Endodermal cell (in vitro differentiated cells): ENCODE results near the gene CDC40. TPM values are rescaled to one million over a fixed set of nuclear protein-coding genes. Genes with fewer than 3 reads are reported as not detected.
A peak's percentile ranks its signal among the peaks of the same experiment; 100 is the strongest.

ENCODE experiments used
- DNase-seq: peaks from one replicate; pipeline ENCODE4 v3.0.0-alpha.2; 2017
- H3K27ac ChIP-seq: 2 replicates; pipeline ENCODE4 v1.5.1; 2013; ENCODE audit warnings: mild to moderate bottlenecking, low read depth, low read length, moderate library complexity
- H3K27me3 ChIP-seq: 2 replicates; pipeline ENCODE4 v1.6.1; 2013; ENCODE audit warnings: mild to moderate bottlenecking, low read length, moderate library complexity; ENCODE audit not compliant: insufficient read depth, control insufficient read depth, poor library complexity, severe bottlenecking
- H3K36me3 ChIP-seq: 2 replicates; pipeline ENCODE4 v1.7.0; 2013; ENCODE audit warnings: mild to moderate bottlenecking, low read length, moderate library complexity; ENCODE audit not compliant: control insufficient read depth, insufficient read depth
- H3K4me1 ChIP-seq: one replicate; pipeline ENCODE4 v1.7.0; 2013; ENCODE audit warnings: low read length; ENCODE audit not compliant: control insufficient read depth, insufficient read depth
- H3K4me3 ChIP-seq: 2 replicates; pipeline ENCODE4 v1.5.1; 2013; ENCODE audit warnings: mild to moderate bottlenecking, low read length, moderate library complexity
- H3K9ac ChIP-seq: 2 replicates; pipeline ENCODE4 v1.6.1; 2013; ENCODE audit warnings: mild to moderate bottlenecking, low read length, moderate library complexity; ENCODE audit not compliant: poor library complexity, severe bottlenecking; ENCODE audit errors: extremely low read depth
- H3K9me3 ChIP-seq: 2 replicates; pipeline ENCODE4 v1.6.1; 2013; ENCODE audit warnings: mild to moderate bottlenecking, low read length, moderate library complexity; ENCODE audit not compliant: control insufficient read depth
- H3K27ac Mint-ChIP-seq: 2 replicates; pipeline ENCODE4 v1.8.0; 2020; ENCODE audit warnings: mixed read lengths
- H3K27me3 Mint-ChIP-seq: 2 replicates; pipeline ENCODE4 v1.8.0; 2021; ENCODE audit warnings: mild to moderate bottlenecking, mixed read lengths; ENCODE audit not compliant: insufficient read depth
- H3K36me3 Mint-ChIP-seq: 2 replicates; pipeline ENCODE4 v1.8.0; 2020; ENCODE audit warnings: low read depth, mixed read lengths
- H3K4me1 Mint-ChIP-seq: 2 replicates; pipeline ENCODE4 v1.8.0; 2020; ENCODE audit warnings: mixed read lengths
- H3K4me3 Mint-ChIP-seq: 2 replicates; pipeline ENCODE4 v1.8.0; 2020; ENCODE audit warnings: mild to moderate bottlenecking, moderate library complexity, mixed read lengths
- H3K9me3 Mint-ChIP-seq: 2 replicates; pipeline ENCODE4 v1.8.0; 2020; ENCODE audit warnings: mild to moderate bottlenecking, mixed read lengths
- WGBS, 2 experiments: methylation state at CpG; one replicate each; pipeline versions ENCODE4 v1.1.5 to v1.1.7; 2013; ENCODE audit warnings: missing lambda C conversion rate in 2 of 2, mixed read lengths in 1 of 2; ENCODE audit not compliant: insufficient coverage in 1 of 2, insufficient read length in 1 of 2; 5-methylcytosine and 5-hydroxymethylcytosine counted together
- total RNA-seq, 2 donors: library from RNA; stranded (reverse); fragmentation: NEBNext Ultra II Directional in 1 of 2; extraction: Animal tissue kit (Norgen Biotek cat#: 25700) in 1 of 2; gene quantifications; 2 replicates in 1 of 2; 3 replicates in 1 of 2; pipeline ENCODE4 v1.2.1, GENCODE V29; 2021
- TF ChIP-seq, protein P1 (sequence below): fragments of 200-600 bp; sonication (generic); conservative IDR thresholded peaks from 2 replicates; pipeline ENCODE4 v1.5.0; 2021; ENCODE audit warnings: antibody characterized with exemption, mild to moderate bottlenecking

CDC40 gene
- total RNA-seq, 2 donors from 2014 or later, result 25.7 to 26.8 TPM

DNA sequence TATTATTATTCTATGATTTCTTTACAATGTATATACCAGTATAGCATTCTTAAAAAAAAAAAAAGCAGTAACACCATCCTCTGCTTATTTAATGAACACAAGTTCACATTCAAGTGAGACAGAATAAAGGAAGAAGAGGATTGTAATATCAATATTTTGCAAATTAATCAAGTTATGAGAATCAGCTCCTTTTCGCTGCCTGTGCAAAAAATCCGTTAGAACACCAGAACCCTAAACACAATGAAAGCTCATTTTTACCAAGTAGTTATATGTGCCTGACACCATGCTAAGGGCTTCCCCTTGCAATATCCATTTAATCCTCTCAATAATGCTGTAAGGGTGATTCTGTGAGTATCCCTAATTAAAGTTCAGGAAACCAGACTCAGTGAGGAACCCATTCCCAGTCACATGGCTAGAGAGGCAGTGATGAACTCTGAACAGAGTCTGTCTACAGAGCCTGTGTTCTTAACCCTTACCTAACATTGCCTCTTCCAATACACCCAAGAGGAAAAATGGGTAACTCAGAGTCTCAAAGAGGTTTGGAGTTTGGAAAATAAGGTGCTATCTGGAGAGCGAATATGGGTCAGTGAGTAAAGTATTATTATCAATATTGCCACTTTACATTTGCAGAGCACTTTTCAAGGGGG lies 66.8 kb downstream of the CDC40 start:
- Histone ChIP-seq H3K9me3 (no peaks in the 10 kb centered on the region), H3K4me1 (no peaks in the 10 kb centered on the region), H3K9ac (no peak overlapping the region), H3K36me3 (no peaks in the 10 kb centered on the region), H3K4me3 (no peak overlapping the region), H3K27ac (no peak overlapping the region), H3K27me3 (no peaks in the 10 kb centered on the region)
- no peak for DNase-seq
- Mint-ChIP-seq H3K9me3 (peaks cover 3% of the 10 kb centered on the region), H3K27ac (no peak overlapping the region), H3K36me3 (no peaks in the 10 kb centered on the region), H3K4me3 (no peak overlapping the region), H3K27me3 (peaks cover 1% of the 10 kb centered on the region), H3K4me1 (peaks cover 3% of the 10 kb centered on the region)
- 91% methylated on average over 3 of the region's 3 CpGs; no CpG with 5 or more reads in 1 of the 2 experiments for WGBS, 2 experiments
- TF ChIP-seq, protein P1, sequence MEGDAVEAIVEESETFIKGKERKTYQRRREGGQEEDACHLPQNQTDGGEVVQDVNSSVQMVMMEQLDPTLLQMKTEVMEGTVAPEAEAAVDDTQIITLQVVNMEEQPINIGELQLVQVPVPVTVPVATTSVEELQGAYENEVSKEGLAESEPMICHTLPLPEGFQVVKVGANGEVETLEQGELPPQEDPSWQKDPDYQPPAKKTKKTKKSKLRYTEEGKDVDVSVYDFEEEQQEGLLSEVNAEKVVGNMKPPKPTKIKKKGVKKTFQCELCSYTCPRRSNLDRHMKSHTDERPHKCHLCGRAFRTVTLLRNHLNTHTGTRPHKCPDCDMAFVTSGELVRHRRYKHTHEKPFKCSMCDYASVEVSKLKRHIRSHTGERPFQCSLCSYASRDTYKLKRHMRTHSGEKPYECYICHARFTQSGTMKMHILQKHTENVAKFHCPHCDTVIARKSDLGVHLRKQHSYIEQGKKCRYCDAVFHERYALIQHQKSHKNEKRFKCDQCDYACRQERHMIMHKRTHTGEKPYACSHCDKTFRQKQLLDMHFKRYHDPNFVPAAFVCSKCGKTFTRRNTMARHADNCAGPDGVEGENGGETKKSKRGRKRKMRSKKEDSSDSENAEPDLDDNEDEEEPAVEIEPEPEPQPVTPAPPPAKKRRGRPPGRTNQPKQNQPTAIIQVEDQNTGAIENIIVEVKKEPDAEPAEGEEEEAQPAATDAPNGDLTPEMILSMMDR, result no peak

DNA sequence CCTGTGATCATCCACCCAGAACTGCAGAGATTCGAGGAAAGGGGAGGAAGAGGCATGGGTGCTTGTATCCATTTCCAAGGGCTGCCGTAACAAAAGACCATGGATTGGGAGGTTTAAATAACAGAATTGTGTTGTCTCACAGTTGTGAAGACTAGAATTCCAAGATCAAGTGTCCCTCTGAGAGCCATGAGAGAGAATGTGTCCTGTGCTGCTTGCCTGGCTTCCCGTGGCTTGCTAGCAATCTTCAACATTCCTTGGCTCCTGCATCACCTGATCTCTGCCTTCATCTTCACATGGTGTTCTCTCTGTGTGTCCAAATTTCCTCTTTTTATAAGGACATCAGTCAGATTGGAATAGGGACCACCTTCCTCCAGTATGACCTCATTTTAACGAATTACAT lies 69.8 kb downstream of the CDC40 start:
- TF ChIP-seq, protein P1, result no peak
- peaks cover 3% of the 10 kb centered on the region for H3K4me1 Mint-ChIP-seq
- H3K27ac Mint-ChIP-seq, result no peak overlapping the region
- H3K36me3 Mint-ChIP-seq, result no peaks in the 10 kb centered on the region
- DNase-seq, result peak; percentile 50
- H3K27me3 ChIP-seq, result no peaks in the 10 kb centered on the region
- no peak overlapping the region for H3K4me3 ChIP-seq
- H3K4me1 ChIP-seq, result no peaks in the 10 kb centered on the region
- H3K27me3 Mint-ChIP-seq, result peaks cover 1% of the 10 kb centered on the region
- H3K4me3 Mint-ChIP-seq, result no peak overlapping the region
- H3K36me3 ChIP-seq, result no peaks in the 10 kb centered on the region
- H3K27ac ChIP-seq, result no peak overlapping the region
- 78 to 93% methylated on average over 3 to 4 of the region's 4 CpGs for WGBS, 2 experiments
- no peaks in the 10 kb centered on the region for H3K9me3 ChIP-seq
- H3K9ac ChIP-seq, result no peak overlapping the region
- H3K9me3 Mint-ChIP-seq, result peaks cover 3% of the 10 kb centered on the region

DNA sequence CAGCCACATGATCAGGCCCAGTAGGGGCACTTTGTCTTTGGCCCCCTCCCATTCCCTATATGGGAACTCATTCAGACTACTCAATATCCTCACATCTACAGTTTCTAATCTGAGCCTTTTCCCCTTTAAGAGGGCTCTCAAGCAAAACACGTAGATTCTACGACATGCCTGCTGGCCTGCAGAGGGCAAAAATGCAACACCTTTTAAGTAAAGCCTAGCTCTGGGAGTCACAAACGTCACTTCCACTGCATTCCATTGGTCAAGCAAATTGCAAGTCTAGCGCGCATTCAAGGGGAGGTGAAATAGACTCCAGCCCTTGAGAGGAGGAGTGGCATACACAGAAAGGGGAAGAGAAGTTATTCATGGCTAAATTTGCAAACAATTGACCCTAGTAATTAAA lies 70.6 kb downstream of the CDC40 start:
- Histone ChIP-seq H3K9me3 (no peaks in the 10 kb centered on the region), H3K9ac (no peak overlapping the region)
- WGBS, 2 experiments, result 57 to 78% methylated on average over 2 to 5 of the region's 5 CpGs

More for the DNA sequence above, 70.6 kb downstream of the CDC40 start:
- Mint-ChIP-seq H3K4me1 (peaks cover 7% of the 10 kb centered on the region), H3K27me3 (peaks cover 1% of the 10 kb centered on the region), H3K4me3 (no peak overlapping the region), H3K9me3 (peaks cover 3% of the 10 kb centered on the region), H3K27ac (no peak overlapping the region), H3K36me3 (no peaks in the 10 kb centered on the region)
- no peaks in the 10 kb centered on the region for H3K27me3 ChIP-seq
- no peaks in the 10 kb centered on the region for H3K4me1 ChIP-seq
- TF ChIP-seq, protein P1, result peak; percentile 55
- no peak overlapping the region for H3K27ac ChIP-seq
- DNase-seq, result peak; percentile 65
- no peak overlapping the region for H3K4me3 ChIP-seq
- no peaks in the 10 kb centered on the region for H3K36me3 ChIP-seq
